GM21360 (cell line): ENCODE data around the gene SLC9A6.
"Not testable (repeated sequence)": the region's sequence is repeated elsewhere in the genome, so short reads cannot be mapped to it uniquely, and the experiment has no call there.

Source experiments
- ATAC-seq: cut with Tn5 transposase; IDR thresholded peaks from one replicate; pipeline ENCODE4 v1.9.1; 2021; ENCODE audit warnings: mild to moderate bottlenecking, moderate library complexity; ENCODE audit not compliant: unreplicated experiment

The SLC9A6 gene

GRCh38 chrX:136061286-136061685, 76.1 kb downstream of the SLC9A6 start:
- ATAC-seq: no peak

DNA sequence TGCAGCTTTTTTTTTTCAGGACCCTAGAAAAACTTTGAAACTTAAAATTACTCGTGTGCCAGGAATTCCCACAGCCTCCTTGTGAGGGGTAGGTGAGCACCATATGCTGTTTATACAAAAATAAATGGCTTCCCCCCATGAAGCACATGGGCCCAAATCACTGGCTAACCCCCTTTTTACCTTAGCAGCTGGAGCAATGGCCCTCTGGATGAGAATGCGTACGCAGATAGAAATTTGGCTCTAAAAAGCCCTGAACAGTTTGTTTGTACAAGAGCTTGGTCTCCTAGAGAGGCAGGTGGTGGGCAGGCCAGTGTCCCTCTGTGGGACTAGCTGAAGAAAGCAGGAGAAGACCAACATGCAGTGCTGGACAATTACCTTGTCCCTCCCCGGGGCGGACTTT, 76.5 kb downstream of the SLC9A6 start:
- no peak for ATAC-seq

- no peak for ATAC-seq
Measured at GRCh38 chrX:136063340-136064079, 78.3 kb downstream of the SLC9A6 start.

DNA sequence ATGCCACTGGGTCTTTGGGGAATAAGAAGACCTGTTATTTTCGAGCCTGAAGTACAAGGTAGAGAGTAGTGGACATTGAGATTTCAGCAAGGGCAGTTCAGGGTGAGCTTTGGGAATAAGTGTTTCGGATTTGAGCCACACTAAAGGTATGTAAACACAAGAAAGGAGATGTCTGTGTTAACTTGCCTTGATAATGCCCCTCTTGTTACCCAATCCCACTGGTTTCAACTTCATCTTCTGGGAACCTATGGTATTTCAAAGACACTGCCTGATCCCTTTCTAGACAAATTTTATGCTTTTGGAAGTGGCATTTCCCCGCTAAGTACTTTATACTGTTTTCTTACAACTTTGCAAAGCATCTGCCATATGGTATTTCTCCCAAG, 79.4 kb downstream of the SLC9A6 start:
- no peak for ATAC-seq

GRCh38 chrX:136065044-136065671, 79.9 kb downstream of the SLC9A6 start:
- no peak for ATAC-seq

GRCh38 chrX:136067097-136067496, 81.9 kb downstream of the SLC9A6 start:
- no peak for ATAC-seq

- no peak for ATAC-seq
Measured at GRCh38 chrX:136067966-136068365, 82.7 kb downstream of the SLC9A6 start.

DNA sequence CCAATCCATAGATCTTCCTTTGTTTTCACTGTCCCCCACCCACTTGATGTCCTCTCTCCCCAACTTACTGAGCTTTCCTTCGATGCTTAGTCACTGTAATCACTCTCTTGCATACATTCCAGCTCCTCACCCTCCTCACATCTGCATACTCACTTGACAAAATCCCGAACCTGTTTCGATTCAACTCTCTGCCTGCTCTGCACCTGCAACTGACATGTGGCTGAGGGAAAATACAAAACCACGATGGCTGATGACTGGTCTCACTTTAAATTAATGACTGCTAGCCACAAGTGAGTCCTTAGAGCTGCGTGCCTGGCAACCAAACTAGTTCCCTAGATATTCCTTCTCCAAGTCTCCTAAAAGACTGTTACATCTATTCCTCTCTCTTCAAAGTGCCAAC, 91.7 kb downstream of the SLC9A6 start:
- no peak for ATAC-seq

DNA sequence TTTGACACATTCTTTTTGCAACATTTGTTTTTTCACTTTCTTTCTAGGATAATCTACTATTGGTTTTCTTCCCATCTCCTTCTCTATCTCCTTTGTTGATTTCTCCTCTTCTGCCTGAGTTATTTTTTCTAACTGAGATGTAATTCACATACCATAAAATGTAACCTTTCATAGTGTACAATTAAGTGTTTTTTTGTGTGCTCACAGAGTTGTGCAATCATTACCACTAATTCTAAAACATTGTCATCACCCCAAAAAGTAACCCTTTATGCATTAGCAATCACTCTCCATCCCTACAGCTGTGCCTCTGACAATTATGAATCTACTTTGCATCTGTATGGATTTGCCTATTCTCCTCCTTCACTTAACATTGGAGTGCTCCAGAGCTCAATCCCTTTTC, 95.5 kb downstream of the SLC9A6 start:
- ATAC-seq: no peak

GRCh38 chrX:136086521-136086920, 101.3 kb downstream of the SLC9A6 start:
- ATAC-seq: no peak

DNA sequence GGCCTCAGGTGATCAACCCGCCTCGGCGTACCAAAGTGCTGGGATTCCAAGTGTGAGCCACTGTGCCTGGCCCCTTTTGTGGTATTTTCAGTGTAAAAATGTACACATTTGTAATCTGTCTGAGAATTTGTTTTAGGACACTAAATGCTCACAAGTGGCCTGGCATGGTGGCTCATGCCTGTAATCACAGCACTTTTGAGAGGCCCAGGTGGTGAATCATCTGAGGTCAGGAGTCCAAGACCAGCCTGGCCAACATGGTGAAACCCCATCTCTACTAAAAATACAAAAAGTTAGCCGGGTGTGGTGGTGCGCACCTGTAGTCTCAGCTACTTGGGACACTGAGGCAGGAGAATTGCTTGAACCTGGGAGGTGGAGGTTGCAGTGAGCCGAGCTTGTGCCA, 106.7 kb downstream of the SLC9A6 start:
- ATAC-seq: not testable (repeated sequence)

- ATAC-seq: no peak
Measured at GRCh38 chrX:136094962-136095361, 109.7 kb downstream of the SLC9A6 start.
